Mesodermal cell (in vitro differentiated cells): ENCODE measurements around the gene TTBK2.
"Not testable (repeated sequence)": the region's sequence is repeated elsewhere in the genome, so short reads cannot be mapped to it uniquely, and the experiment has no call there.

Experiments used
- H3K27ac ChIP-seq: 2 replicates; pipeline ENCODE4 v1.7.0; 2013; ENCODE audit warnings: mild to moderate bottlenecking, low read depth, low read length, moderate library complexity; ENCODE audit not compliant: severe bottlenecking
- H3K36me3 ChIP-seq: 2 replicates; pipeline ENCODE4 v1.7.1; 2013; ENCODE audit warnings: mild to moderate bottlenecking, low read length, moderate library complexity; ENCODE audit not compliant: control insufficient read depth, insufficient read depth
- H3K4me1 ChIP-seq: one replicate; pipeline ENCODE4 v1.7.1; 2013; ENCODE audit warnings: mild to moderate bottlenecking, low read length; ENCODE audit not compliant: insufficient read depth, control insufficient read depth, poor library complexity, severe bottlenecking
- H3K4me3 ChIP-seq: 2 replicates; pipeline ENCODE4 v1.7.0; 2013; ENCODE audit warnings: low read length, control low read depth, mild to moderate bottlenecking; ENCODE audit not compliant: insufficient read depth, poor library complexity, severe bottlenecking; ENCODE audit errors: extremely low read depth
- H3K9me3 ChIP-seq: 2 replicates; pipeline ENCODE4 v1.7.1; 2013; ENCODE audit warnings: mild to moderate bottlenecking, low read length, moderate library complexity; ENCODE audit not compliant: control insufficient read depth
- WGBS, 2 experiments: methylation state at CpG; one replicate each; pipeline ENCODE4 v1.1.5; 2013; ENCODE audit warnings: missing lambda C conversion rate in 2 of 2; ENCODE audit not compliant: insufficient coverage in 2 of 2; 5-methylcytosine and 5-hydroxymethylcytosine counted together

The TTBK2 gene

GRCh38 chr15:42761813-42762212, 158.8 kb downstream of the TTBK2 start:
- not testable (repeated sequence) for H3K4me1 ChIP-seq, H3K9me3 ChIP-seq, H3K4me3 ChIP-seq, H3K36me3 ChIP-seq, H3K27ac ChIP-seq
- WGBS, 2 experiments = no CpG with 5 or more reads among the region's 2 CpGs

- WGBS, 2 experiments = 78 to 100% methylated on average over 1 of the region's 1 CpG
- Histone ChIP-seq H3K4me1 (no peaks in the 10 kb centered on the region), H3K4me3 (no peak overlapping the region), H3K27ac (no peak overlapping the region), H3K9me3 (no peaks in the 10 kb centered on the region), H3K36me3 (peaks cover 5% of the 10 kb centered on the region)
Observed at GRCh38 chr15:42760759-42761158, 159.8 kb downstream of the TTBK2 start.

- Histone ChIP-seq H3K4me1 (no peaks in the 10 kb centered on the region), H3K27ac (no peak overlapping the region), H3K4me3 (no peak overlapping the region), H3K36me3 (peaks cover 5% of the 10 kb centered on the region), H3K9me3 (no peaks in the 10 kb centered on the region)
- WGBS, 2 experiments = 89 to 90% methylated on average over 2 of the region's 2 CpGs
Observed at GRCh38 chr15:42759093-42759492, 161.5 kb downstream of the TTBK2 start.

GRCh38 chr15:42750306-42750705, 170.3 kb downstream of the TTBK2 start:
- no peaks in the 10 kb centered on the region for H3K9me3 ChIP-seq
- no peak overlapping the region for H3K27ac ChIP-seq
- 100% methylated on average over 1 of the region's 2 CpGs; no CpG with 5 or more reads in 1 of the 2 experiments for WGBS, 2 experiments
- peaks cover 24% of the 10 kb centered on the region for H3K36me3 ChIP-seq
- no peaks in the 10 kb centered on the region for H3K4me1 ChIP-seq
- H3K4me3 ChIP-seq = no peak overlapping the region

- no peaks in the 10 kb centered on the region for H3K9me3 ChIP-seq
- peaks cover 24% of the 10 kb centered on the region for H3K36me3 ChIP-seq
- H3K4me1 ChIP-seq = no peaks in the 10 kb centered on the region
- WGBS, 2 experiments = 100% methylated on average over 1 of the region's 1 CpG; no CpG with 5 or more reads in 1 of the 2 experiments
- no peak overlapping the region for H3K27ac ChIP-seq
- H3K4me3 ChIP-seq = no peak overlapping the region
Observed at GRCh38 chr15:42749266-42749665, 171.3 kb downstream of the TTBK2 start.

- Histone ChIP-seq H3K4me1 (no peaks in the 10 kb centered on the region), H3K4me3 (no peak overlapping the region), H3K9me3 (no peaks in the 10 kb centered on the region), H3K27ac (no peak overlapping the region), H3K36me3 (peaks cover 5% of the 10 kb centered on the region)
- no CpG with 5 or more reads among the region's 1 CpG for WGBS, 2 experiments
Observed at GRCh38 chr15:42744195-42744594, 176.4 kb downstream of the TTBK2 start.

- Histone ChIP-seq H3K36me3 (peaks cover 5% of the 10 kb centered on the region), H3K4me3 (no peak overlapping the region), H3K9me3 (no peaks in the 10 kb centered on the region), H3K4me1 (no peaks in the 10 kb centered on the region), H3K27ac (no peak overlapping the region)
- 83 to 100% methylated on average over 1 of the region's 4 CpGs for WGBS, 2 experiments
Observed at GRCh38 chr15:42742149-42742548, 178.4 kb downstream of the TTBK2 start.

- 100% methylated on average over 2 of the region's 2 CpGs; no CpG with 5 or more reads in 1 of the 2 experiments for WGBS, 2 experiments
Observed at GRCh38 chr15:42741710-42742109, 178.9 kb downstream of the TTBK2 start.

GRCh38 chr15:42737529-42738328, 182.8 kb downstream of the TTBK2 start:
- Histone ChIP-seq H3K27ac (peak overlapping the region; percentile 78), H3K4me1 (peaks cover 7% of the 10 kb centered on the region), H3K36me3 (peaks cover 31% of the 10 kb centered on the region), H3K4me3 (peak overlapping the region; percentile 77), H3K9me3 (no peaks in the 10 kb centered on the region)
- 96 to 97% methylated on average over 8 to 10 of the region's 21 CpGs for WGBS, 2 experiments

More at GRCh38 chr15:42741710-42742109, 178.9 kb downstream of the TTBK2 start:
- H3K9me3 ChIP-seq = no peaks in the 10 kb centered on the region
- H3K27ac ChIP-seq = no peak overlapping the region
- H3K36me3 ChIP-seq = peaks cover 5% of the 10 kb centered on the region
- no peaks in the 10 kb centered on the region for H3K4me1 ChIP-seq
- H3K4me3 ChIP-seq = no peak overlapping the region

- Histone ChIP-seq H3K9me3 (no peaks in the 10 kb centered on the region), H3K27ac (peak within 1 kb of the TSS; percentile 78), H3K36me3 (peaks cover 38% of the 10 kb centered on the region), H3K4me1 (peaks cover 7% of the 10 kb centered on the region), H3K4me3 (peak within 1 kb of the TSS; percentile 77)
- 0 to 1% methylated on average over 43 to 59 of the region's 76 CpGs for WGBS, 2 experiments
Observed at GRCh38 chr15:42736793-42737528, 183.6 kb downstream of the TTBK2 start, which contains the start of gene CDAN1. CDAN1 (minus strand) TSS chr15:42737128; CDS start chr15:42737102, 26 bp downstream.
